Measurements from ENCODE around the gene COL5A1.
"Not testable (repeated sequence)": the region's sequence is repeated elsewhere in the genome, so short reads cannot be mapped to it uniquely, and the experiment has no call there.

The COL5A1 gene

GRCh38 chr9:134688661-134689320, 47.2 kb downstream of the COL5A1 start:
- no peak for DNase-seq (ENCODE audit: extremely low read depth in 1 of 2, low read depth in 1 of 2)

DNA sequence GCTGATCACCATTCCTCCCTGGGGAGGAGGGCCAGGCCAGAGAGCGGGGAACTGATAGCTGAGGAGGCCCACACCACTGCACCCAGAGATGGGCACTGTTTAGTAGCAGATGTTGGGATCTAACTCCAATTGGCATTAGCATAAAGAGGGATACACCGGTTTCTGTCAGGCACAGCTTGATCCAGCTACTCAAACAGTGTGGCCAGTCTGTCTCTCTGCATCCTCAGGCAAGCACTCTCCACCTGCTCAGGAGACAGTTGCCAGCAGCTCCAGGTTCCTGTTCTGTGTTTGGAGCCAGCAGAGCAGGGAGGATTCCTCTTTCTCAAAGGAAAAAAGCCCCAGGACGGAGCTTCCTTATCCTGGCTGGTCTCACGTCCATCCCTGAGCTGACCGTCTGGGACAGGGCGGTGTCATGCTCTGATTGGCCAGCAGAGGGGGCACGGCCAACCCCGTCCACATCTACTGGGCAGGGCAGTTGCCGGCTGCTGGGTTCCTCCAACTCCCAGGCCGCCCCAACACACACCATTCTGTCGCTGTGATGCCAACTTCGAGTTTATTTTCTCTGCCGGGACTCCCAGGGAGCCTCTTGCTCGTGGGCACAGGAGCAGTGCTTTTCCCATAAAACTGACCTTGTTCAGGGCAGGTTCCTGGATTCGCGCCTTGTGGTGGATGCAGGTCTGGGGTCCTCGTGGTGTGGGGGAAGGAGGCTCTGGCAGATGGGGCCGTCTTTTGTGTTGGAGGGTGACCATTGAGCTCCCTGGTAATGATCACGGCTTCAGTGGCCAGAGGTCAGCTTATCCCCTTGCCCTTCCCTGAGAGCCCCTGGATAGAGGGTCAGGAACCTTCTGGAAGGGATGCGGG, 47.9 kb downstream of the COL5A1 start:
- DNase-seq (ENCODE audit: extremely low read depth in 1 of 2, low read depth in 1 of 2), result no peak

DNA sequence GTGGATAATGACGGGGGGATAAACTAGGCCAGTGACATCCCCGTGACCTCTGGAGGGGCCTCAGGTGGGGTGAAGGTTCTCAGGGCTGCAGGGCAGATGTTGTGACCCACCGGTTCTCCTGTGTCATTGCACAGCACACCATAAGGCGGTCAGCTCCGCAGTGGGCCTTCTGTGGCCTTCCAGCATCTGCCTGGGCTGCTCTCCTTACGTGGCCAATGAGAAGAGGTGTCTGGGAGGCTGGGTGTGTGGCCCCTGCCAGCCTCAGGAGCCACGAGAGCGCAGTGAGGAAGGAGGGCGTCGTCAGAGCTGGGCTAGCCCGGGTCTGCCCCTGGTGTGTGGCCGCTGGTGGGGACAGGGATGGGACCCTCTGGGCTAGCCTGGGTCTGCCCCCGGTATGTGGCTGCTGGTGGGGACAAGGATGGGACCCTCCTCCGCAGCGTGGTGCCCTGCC, 48.7 kb downstream of the COL5A1 start:
- no peak for DNase-seq (ENCODE audit: extremely low read depth in 1 of 2, low read depth in 1 of 2)

DNA sequence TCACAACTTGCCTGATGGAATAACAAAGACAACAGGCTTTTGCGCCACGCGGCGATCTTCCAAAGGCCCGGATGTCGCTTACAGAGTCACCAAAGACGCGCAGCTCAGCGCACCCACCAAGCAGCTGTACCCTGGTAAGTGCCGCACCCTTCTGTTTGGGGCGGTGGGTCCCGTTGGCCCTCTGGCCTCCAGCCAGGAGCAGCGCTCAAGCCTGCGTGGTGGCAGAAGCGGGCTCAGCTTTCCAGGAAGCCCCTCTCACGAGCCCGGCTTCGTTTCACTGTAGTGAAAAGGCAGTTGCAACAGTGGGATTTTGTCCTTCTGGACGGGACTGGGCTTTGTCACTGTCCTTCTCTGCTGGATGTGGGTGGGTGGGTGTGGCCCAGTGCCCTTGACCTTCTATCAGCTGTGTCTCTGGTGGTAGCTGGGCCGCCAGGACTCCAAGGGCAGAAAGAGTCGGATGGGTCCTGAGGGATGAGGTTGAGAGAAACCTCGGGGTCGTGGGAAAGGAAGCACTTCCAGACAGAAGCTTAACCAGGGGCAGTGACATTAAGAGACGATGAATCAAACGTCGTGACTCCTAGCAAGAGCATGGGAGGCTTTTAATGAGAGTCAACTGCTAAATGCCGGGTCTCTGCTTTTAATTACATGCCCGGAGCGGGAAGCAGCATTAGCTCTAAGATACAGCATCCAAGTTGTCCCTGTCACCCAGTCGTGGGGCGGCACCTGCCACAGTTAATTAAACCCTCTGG, 49.5 kb downstream of the COL5A1 start:
- no peak for DNase-seq (ENCODE audit: extremely low read depth in 1 of 2, low read depth in 1 of 2)

- DNase-seq (ENCODE audit: extremely low read depth in 1 of 2, low read depth in 1 of 2), result no peak
Observed at GRCh38 chr9:134691695-134692572, 50.3 kb downstream of the COL5A1 start.

GRCh38 chr9:134692573-134692860, 50.9 kb downstream of the COL5A1 start:
- DNase-seq (ENCODE audit: extremely low read depth in 1 of 2, low read depth in 1 of 2), result no peak

DNA sequence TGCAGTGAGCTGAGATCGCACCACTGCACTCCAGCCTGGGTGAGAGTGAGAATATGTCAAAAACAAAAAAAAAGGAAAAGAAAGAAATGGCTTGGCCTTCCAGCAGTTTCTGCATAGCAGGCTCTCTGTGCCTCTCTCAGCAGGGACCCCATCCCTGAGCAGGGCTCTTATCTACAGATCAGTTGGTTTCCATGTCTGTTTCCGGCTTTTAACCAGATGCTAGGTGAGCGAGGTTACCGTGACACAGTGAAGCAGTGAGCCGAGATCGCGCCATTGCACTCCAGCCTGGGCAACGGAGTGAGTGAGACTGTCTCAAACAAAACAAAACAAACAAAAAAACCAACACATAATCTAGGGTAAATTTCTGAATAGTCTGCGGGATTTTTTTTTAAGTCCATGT, 51.4 kb downstream of the COL5A1 start:
- no peak for DNase-seq (ENCODE audit: extremely low read depth in 1 of 2, low read depth in 1 of 2)

DNA sequence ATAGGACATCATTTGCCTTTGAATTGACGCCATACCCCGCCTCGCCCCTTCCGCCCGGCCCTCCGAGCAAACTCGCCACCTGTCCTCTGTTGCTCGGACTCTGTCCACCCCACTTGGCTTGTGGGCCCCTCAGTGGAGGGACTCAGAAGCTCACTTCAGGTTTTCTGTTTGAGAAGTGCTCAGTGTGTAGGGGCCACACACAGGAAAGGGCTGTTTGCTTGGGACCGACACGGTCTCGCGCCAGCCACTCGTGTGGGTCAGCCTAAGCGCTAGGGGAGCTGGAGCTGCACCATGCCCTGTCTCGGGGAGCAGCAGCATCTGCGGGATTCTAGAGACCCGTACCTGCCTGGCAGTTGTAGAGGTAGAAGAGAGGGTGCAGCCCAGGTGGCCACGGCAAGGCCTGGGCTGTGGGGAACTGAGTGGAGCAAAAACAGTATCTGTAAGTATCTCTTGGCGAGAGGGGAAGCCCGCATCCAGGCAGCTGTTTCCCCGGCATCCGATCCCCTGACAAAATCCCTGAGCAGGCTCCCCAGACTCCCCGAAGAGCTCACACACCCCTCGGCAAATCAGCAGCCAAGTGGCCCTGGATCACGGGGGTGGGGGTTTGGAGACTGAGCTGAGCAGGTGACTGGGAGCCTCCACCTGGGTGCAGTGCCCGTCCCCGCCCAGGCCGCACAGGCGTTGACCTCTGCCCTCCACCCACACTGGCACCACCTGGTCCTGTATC, 52.2 kb downstream of the COL5A1 start:
- DNase-seq (ENCODE audit: extremely low read depth in 1 of 2, low read depth in 1 of 2), result no peak

GRCh38 chr9:134694368-134694665, 52.7 kb downstream of the COL5A1 start:
- no peak for DNase-seq (ENCODE audit: extremely low read depth in 1 of 2, low read depth in 1 of 2)

DNA sequence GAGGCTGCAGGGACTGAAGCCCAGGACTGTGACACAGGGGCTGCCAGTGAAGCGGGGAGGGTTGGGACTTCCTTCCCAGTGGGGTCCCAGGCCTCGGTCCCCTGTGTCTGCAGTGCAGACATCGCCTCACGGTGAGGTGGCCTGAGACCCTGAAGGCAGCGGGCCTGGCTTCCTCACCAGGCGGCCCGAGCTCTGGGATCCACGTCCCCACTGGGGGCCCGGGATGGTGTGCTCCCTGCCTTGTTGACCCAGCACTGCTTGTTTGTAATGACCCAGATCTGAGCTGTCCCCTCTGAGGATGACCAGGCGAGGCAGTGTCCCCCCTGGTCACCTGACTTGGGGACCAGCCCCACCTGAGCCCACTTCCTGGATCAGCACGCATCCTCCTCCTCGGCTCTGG, 53.1 kb downstream of the COL5A1 start:
- no peak for DNase-seq (ENCODE audit: extremely low read depth in 1 of 2, low read depth in 1 of 2)

DNA sequence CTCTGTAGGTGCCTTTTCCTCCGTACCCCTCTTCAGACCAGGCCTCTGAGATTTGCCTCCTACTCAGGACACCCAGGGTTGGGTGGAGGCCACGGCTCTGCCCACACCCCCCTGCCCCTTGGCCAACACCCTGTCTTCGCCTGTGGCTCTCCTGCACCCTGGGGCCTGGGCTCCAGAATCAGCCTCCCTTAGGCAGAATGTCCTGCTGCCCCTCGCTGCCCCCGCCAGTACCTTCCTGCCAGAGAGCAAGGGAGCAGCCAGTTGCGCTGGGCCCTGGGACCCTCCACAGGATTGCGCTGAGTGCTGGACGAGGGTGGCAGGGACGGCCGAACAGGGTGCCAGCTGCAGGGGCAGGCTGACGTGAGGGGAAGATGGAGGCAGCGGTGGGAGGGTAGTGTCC, 53.5 kb downstream of the COL5A1 start:
- DNase-seq (ENCODE audit: extremely low read depth in 1 of 2, low read depth in 1 of 2), result no peak

- no peak for DNase-seq (ENCODE audit: extremely low read depth in 1 of 2, low read depth in 1 of 2)
Observed at GRCh38 chr9:134696433-134696832, 54.8 kb downstream of the COL5A1 start.

DNA sequence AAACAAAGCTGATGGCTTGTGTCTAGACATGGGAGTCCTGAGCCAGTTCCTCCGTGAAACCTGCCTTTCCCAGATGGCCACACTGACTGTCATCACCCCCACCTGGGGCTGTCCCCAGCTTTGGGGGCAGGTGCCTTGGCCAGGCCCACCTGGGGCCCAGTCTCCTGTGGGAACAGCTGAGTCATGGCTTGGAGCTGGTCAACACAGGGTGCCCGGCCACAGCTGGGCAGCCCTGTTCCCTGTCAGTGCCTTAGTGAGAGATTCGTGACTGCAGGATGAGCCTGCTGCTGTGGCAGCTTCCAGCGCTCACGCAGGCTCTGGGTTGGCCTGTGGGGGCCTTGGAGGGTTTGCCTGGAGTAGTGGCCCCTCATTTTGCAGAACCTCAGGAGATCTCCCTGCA, 56.5 kb downstream of the COL5A1 start:
- no peak for DNase-seq (ENCODE audit: extremely low read depth in 1 of 2, low read depth in 1 of 2)

DNA sequence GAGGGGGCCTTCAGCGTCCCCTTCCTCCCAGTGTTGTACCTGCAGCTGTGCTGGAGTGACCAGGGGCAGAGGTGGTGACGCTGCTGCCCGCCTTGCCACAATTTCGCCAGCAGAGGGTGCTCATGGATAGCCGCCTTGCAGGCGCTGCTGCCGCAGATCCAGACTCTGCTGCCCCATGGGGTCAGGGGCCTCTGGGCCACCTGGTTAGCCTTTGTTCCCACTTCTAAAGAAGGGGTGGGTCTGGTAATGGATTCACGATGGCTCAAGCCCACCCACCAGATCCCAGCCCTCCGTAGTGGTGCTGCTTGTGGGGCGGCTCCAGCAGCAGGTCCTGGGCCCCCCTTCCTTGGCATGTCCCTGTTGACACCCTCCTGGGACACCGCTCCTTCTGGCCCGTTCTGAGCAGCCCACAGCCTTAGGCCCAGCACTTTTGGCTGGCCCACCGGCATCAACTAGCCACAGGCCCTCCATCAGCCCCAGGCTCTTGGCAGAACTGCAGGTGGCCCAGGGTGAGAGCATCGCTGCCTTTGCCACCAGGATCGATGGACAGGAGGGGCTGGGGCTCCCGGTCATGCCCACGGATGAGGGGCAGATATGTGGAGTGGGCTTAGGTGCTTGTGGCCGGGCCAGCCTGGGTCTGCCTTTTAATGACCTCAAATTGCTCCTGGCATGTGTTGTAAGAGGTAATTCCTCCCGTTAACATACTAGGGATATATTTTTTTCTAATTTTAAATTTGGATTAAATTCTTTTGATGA, 57.2 kb downstream of the COL5A1 start:
- no peak for DNase-seq (ENCODE audit: extremely low read depth in 1 of 2, low read depth in 1 of 2)

- no peak for DNase-seq (ENCODE audit: extremely low read depth in 1 of 2, low read depth in 1 of 2)
Observed at GRCh38 chr9:134699343-134699740, 57.7 kb downstream of the COL5A1 start.

DNA sequence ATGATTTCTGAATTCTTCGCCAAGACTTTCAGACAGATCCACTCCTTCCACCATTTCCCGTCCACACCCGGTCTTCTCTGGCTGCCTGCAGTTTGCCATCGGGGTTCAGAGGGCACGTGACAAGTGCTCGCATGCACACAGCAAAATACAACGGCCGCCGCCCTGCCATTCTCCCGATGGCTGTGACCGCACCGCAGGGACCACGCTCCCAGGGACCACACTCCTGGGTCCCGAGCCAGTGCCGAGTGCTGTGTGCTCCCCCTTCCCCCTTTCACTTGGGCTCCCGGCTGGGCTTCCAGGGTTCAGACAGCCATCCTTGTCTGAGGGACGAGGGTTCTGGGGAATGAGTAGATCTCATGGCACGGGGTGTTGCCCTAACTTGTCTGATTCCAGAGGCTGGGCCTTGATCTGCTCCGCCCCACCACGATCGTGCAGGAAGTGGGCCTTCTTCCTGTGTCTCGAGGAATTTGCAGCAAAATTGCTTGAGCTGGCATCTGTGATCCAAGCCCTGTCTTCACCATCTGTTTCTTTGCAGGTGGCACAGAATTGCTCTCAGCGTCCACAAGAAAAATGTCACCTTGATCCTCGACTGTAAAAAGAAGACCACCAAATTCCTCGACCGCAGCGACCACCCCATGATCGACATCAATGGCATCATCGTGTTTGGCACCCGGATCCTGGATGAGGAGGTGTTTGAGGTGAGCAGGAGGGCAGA, 59.2 kb downstream of the COL5A1 start:
- no peak for DNase-seq (ENCODE audit: extremely low read depth in 1 of 2, low read depth in 1 of 2)

GRCh38 chr9:134701581-134702259, 60.1 kb downstream of the COL5A1 start:
- DNase-seq (ENCODE audit: extremely low read depth in 1 of 2, low read depth in 1 of 2), result no peak

GRCh38 chr9:134702291-134702690, 60.7 kb downstream of the COL5A1 start:
- no peak for DNase-seq (ENCODE audit: extremely low read depth in 1 of 2, low read depth in 1 of 2)

DNA sequence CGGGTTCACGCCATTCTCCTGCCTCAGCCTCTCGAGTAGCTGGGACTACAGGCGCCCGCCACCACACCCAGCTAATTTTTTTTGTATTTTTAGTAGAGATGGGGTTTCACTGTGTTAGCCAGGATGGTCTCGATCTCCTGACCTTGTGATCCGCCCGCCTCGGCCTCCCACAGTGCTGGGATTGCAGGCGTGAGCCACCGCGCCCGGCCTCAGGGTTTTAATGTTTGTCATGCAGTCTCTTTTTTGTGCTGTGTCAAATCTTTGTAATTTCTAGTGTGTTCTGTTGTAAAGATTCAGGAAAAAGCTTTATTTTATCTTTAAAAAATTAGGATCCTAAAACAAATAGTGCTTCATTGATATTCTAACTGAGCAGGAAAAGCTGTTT, 62.1 kb downstream of the COL5A1 start:
- DNase-seq (ENCODE audit: extremely low read depth in 1 of 2, low read depth in 1 of 2), result not testable (repeated sequence)

Data from activated CD8-positive, alpha-beta memory T cell treated with anti-CD3 and anti-CD28 coated beads for 1 hour (primary cell).